ENCODE measurements around the gene ENTREP3. TPM values are rescaled to one million over a fixed set of nuclear protein-coding genes. Genes with fewer than 3 reads are reported as not detected.
"Not testable (repeated sequence)": the region's sequence is repeated elsewhere in the genome, so short reads cannot be mapped to it uniquely, and the experiment has no call there.

The ENTREP3 gene
- total and polyA plus RNA-seq, 9 donors, result 4.2 to 21.7 (median 16.7) TPM

DNA sequence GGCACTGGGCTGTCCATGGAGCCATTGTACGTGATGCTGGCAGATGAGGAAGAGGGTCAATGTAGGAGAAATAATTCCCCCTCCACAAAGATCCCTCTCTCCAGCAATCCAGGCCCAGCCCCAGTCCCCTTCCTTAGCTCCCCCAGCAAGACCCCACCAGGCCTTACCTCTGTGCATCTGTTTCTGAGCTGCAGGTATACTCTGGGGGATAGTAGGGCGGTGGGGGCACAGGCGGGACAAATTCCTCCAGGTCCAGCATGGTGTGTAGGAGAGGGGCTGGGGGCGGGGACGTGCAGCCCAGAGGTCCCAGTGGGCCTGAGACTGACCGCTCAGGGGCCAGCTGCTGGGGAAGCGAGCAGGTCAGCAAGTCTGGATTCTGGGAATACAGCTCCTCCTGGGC lies 3.7 kb downstream of the ENTREP3 start:
- peaks cover 47% of the 10 kb centered on the region for H3K4me1 ChIP-seq (ENCODE audit: control insufficient read depth, insufficient read depth, low read length)
- no peak for DNase-seq
- 25% methylated on average over 2 of the region's 7 CpGs for WGBS (ENCODE audit: insufficient coverage)
- H3K4me3 ChIP-seq (ENCODE audit: low read length), result no peak overlapping the region
- H3K36me3 ChIP-seq (ENCODE audit: control insufficient read depth, insufficient read depth, low read length), result peaks cover 40% of the 10 kb centered on the region
- H3K9me3 ChIP-seq (replicated peaks; ENCODE audit: control insufficient read depth, low read depth, low read length), result no peaks in the 10 kb centered on the region
- no peak overlapping the region for H3K27ac ChIP-seq (ENCODE audit: low read length)
- H3K27me3 ChIP-seq (ENCODE audit: control insufficient read depth, insufficient read depth, low read length), result no peaks in the 10 kb centered on the region

DNA sequence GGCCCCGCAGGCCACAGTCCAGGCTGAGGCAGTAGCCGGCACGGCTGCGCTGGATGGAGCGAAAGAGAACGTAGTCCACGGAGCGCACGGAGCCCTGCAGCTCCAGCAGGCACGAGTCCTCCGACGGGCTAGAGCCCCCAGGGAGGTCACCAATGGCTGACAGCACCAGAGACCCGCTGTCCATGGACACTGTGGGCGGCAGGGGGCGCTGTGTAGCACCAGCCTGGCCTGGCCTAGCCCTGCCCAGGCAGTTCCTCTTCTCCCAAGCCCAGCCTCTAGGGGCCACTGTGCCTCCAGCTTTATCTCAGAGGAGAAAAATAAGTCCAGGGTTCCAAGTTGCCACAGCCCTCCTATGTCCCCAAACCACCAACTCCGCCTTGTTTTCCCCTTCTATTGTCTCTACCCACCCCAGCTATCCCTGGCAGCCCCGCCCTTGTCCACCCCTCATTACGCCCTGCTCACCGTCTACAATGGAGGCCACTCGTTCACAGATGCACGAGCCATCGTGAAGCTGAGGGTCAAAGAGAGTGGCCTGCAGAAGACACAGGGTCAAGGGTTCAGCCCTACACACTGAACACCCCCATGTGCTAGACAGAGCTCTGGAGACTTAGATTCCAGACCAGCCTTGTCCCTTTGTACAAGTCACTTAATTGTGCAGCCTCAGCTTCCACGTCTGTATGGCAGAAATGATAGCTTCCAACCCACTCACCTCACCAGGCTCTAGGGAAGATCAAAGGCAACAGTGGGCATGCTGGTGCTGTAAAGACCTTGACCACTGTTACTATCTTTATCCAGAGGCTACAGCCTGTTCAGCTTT lies 4.4 kb downstream of the ENTREP3 start:
- Histone ChIP-seq H3K4me3 (ENCODE audit: low read length) (peak overlapping the region; percentile 49), H3K4me1 (ENCODE audit: control insufficient read depth, insufficient read depth, low read length) (peaks cover 40% of the 10 kb centered on the region), H3K27ac (ENCODE audit: low read length) (peak overlapping the region; percentile 42), H3K36me3 (ENCODE audit: control insufficient read depth, insufficient read depth, low read length) (peaks cover 36% of the 10 kb centered on the region), H3K9me3 (replicated peaks; ENCODE audit: control insufficient read depth, low read depth, low read length) (no peaks in the 10 kb centered on the region), H3K27me3 (ENCODE audit: control insufficient read depth, insufficient read depth, low read length) (no peaks in the 10 kb centered on the region)
- peak; percentile 95 for DNase-seq
- 21% methylated on average over 23 of the region's 23 CpGs for WGBS (ENCODE audit: insufficient coverage)

- Histone ChIP-seq H3K27me3 (ENCODE audit: control insufficient read depth, insufficient read depth, low read length) (no peaks in the 10 kb centered on the region), H3K9me3 (replicated peaks; ENCODE audit: control insufficient read depth, low read depth, low read length) (no peaks in the 10 kb centered on the region), H3K36me3 (ENCODE audit: control insufficient read depth, insufficient read depth, low read length) (peaks cover 36% of the 10 kb centered on the region), H3K4me1 (ENCODE audit: control insufficient read depth, insufficient read depth, low read length) (peaks cover 37% of the 10 kb centered on the region), H3K27ac (ENCODE audit: low read length) (peak overlapping the region; percentile 42), H3K4me3 (ENCODE audit: low read length) (peak overlapping the region; percentile 49)
- no peak for DNase-seq
- 23% methylated on average over 25 of the region's 28 CpGs for WGBS (ENCODE audit: insufficient coverage)
These were observed 5.0 kb downstream of the ENTREP3 start for GRCh38 chr1:155250246-155250632.

- Histone ChIP-seq H3K27me3 (ENCODE audit: control insufficient read depth, insufficient read depth, low read length) (no peaks in the 10 kb centered on the region), H3K4me1 (ENCODE audit: control insufficient read depth, insufficient read depth, low read length) (peaks cover 32% of the 10 kb centered on the region), H3K9me3 (replicated peaks; ENCODE audit: control insufficient read depth, low read depth, low read length) (no peaks in the 10 kb centered on the region), H3K4me3 (ENCODE audit: low read length) (no peak overlapping the region), H3K27ac (ENCODE audit: low read length) (no peak overlapping the region), H3K36me3 (ENCODE audit: control insufficient read depth, insufficient read depth, low read length) (peaks cover 33% of the 10 kb centered on the region)
- 90% methylated on average over 24 of the region's 26 CpGs for WGBS (ENCODE audit: insufficient coverage)
- DNase-seq, result no peak
These were observed 7.4 kb downstream of the ENTREP3 start for GRCh38 chr1:155247667-155248553.

GRCh38 chr1:155246796-155247195 lies 8.5 kb downstream of the ENTREP3 start:
- H3K27ac ChIP-seq (ENCODE audit: low read length); H3K27me3 ChIP-seq (ENCODE audit: control insufficient read depth, insufficient read depth, low read length); H3K9me3 ChIP-seq (replicated peaks; ENCODE audit: control insufficient read depth, low read depth, low read length); DNase-seq; H3K4me3 ChIP-seq (ENCODE audit: low read length): not testable (repeated sequence)
- no CpG with 5 or more reads among the region's 3 CpGs for WGBS (ENCODE audit: insufficient coverage)
- Histone ChIP-seq H3K36me3 (ENCODE audit: control insufficient read depth, insufficient read depth, low read length) (peaks cover 33% of the 10 kb centered on the region), H3K4me1 (ENCODE audit: control insufficient read depth, insufficient read depth, low read length) (peaks cover 37% of the 10 kb centered on the region)

GRCh38 chr1:155245163-155245524 lies 10.1 kb downstream of the ENTREP3 start:
- H3K4me3 ChIP-seq (ENCODE audit: low read length), result peak overlapping the region; percentile 61
- no peak for DNase-seq
- H3K36me3 ChIP-seq (ENCODE audit: control insufficient read depth, insufficient read depth, low read length), result peaks cover 27% of the 10 kb centered on the region
- H3K4me1 ChIP-seq (ENCODE audit: control insufficient read depth, insufficient read depth, low read length), result peaks cover 33% of the 10 kb centered on the region
- no peaks in the 10 kb centered on the region for H3K27me3 ChIP-seq (ENCODE audit: control insufficient read depth, insufficient read depth, low read length)
- WGBS (ENCODE audit: insufficient coverage), result 74% methylated on average over 4 of the region's 8 CpGs
- H3K9me3 ChIP-seq (replicated peaks; ENCODE audit: control insufficient read depth, low read depth, low read length), result no peaks in the 10 kb centered on the region
- H3K27ac ChIP-seq (ENCODE audit: low read length), result peak overlapping the region; percentile 93

DNA sequence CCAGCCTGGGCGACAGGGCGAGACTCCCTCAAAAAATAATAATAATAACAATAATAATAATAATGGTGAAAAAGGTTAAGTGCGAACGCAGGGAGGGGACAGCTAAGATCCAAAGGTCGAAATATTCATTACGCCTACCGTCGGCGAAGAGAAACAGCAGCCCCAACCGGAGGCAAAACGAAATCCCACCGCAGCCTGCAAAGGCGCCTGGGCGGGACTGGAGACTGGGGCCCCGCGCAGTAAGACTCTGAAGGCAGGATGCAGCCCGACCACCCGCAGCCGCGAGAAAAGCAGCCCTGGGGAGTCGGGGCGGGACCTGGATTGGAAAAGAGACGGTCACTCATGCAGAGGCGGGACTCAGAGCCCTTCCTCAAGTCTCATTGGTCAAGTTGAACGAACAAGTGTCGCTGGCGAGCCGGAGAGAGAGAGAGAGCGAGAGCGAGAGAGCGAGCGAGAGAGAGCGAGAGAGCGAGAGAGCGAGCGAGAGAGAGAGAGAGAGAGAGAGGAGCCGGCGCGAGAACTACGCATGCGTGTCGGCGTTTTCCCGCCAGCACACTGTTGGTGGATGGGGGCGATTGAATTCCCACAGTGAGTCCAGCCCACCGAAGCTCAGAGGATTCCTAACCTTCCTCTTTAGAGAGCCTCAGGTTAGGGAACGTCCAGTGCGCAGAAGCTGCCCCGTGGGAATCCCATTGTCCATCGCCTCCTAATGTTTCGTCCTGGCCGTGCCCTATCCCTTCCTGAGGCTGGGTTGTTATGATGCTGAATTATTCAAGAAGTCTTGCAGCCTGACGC lies 10.7 kb downstream of the ENTREP3 start:
- Histone ChIP-seq H3K4me1 (ENCODE audit: control insufficient read depth, insufficient read depth, low read length) (peaks cover 32% of the 10 kb centered on the region), H3K36me3 (ENCODE audit: control insufficient read depth, insufficient read depth, low read length) (peaks cover 27% of the 10 kb centered on the region), H3K4me3 (ENCODE audit: low read length) (peak overlapping the region; percentile 61), H3K27ac (ENCODE audit: low read length) (peak overlapping the region; percentile 93), H3K9me3 (replicated peaks; ENCODE audit: control insufficient read depth, low read depth, low read length) (no peaks in the 10 kb centered on the region), H3K27me3 (ENCODE audit: control insufficient read depth, insufficient read depth, low read length) (no peaks in the 10 kb centered on the region)
- WGBS (ENCODE audit: insufficient coverage), result 0% methylated on average over 35 of the region's 53 CpGs
- peak; percentile 100 for DNase-seq

GRCh38 chr1:155242805-155243358 lies 12.4 kb downstream of the ENTREP3 start:
- H3K36me3 ChIP-seq (ENCODE audit: control insufficient read depth, insufficient read depth, low read length), result peaks cover 19% of the 10 kb centered on the region
- H3K27ac ChIP-seq (ENCODE audit: low read length), result peak overlapping the region; percentile 93
- peaks cover 32% of the 10 kb centered on the region for H3K4me1 ChIP-seq (ENCODE audit: control insufficient read depth, insufficient read depth, low read length)
- no peak for DNase-seq
- H3K27me3 ChIP-seq (ENCODE audit: control insufficient read depth, insufficient read depth, low read length), result no peaks in the 10 kb centered on the region
- H3K4me3 ChIP-seq (ENCODE audit: low read length), result no peak overlapping the region
- no peaks in the 10 kb centered on the region for H3K9me3 ChIP-seq (replicated peaks; ENCODE audit: control insufficient read depth, low read depth, low read length)
- WGBS (ENCODE audit: insufficient coverage), result no CpG with 5 or more reads among the region's 3 CpGs

- Histone ChIP-seq H3K4me1 (ENCODE audit: control insufficient read depth, insufficient read depth, low read length) (peaks cover 32% of the 10 kb centered on the region), H3K27me3 (ENCODE audit: control insufficient read depth, insufficient read depth, low read length) (no peaks in the 10 kb centered on the region), H3K27ac (ENCODE audit: low read length) (no peak overlapping the region), H3K36me3 (ENCODE audit: control insufficient read depth, insufficient read depth, low read length) (peaks cover 14% of the 10 kb centered on the region), H3K4me3 (ENCODE audit: low read length) (no peak overlapping the region), H3K9me3 (replicated peaks; ENCODE audit: control insufficient read depth, low read depth, low read length) (no peaks in the 10 kb centered on the region)
- 100% methylated on average over 1 of the region's 4 CpGs for WGBS (ENCODE audit: insufficient coverage)
- DNase-seq, result peak; percentile 38
These were observed 13.4 kb downstream of the ENTREP3 start for GRCh38 chr1:155241841-155242264.
